Transverse colon (tissue), 3 donors: ENCODE data around the gene INSM2.

ENCODE experiments used
- CTCF ChIP-seq, 5 experiments: fragments of 200-600 bp in 3 of 5; fragments of 450-650 bp in 2 of 5; sonication (generic) in 3 of 5; IDR thresholded peaks; 1 replicate in 2 of 5; 2 replicates in 3 of 5; pipeline ENCODE4 v1.5.1; 2016 to 2017; ENCODE audit warnings: antibody characterized with exemption in 5 of 5, inconsistent platforms in 3 of 5, mild to moderate bottlenecking in 2 of 5, moderate library complexity in 1 of 5
- EP300 ChIP-seq: sonication (generic); formaldehyde crosslinking; IDR thresholded peaks from one replicate; pipeline ENCODE4 v1.6.1; 2017; ENCODE audit warnings: antibody characterized with exemption, low read depth

GRCh38 chr14:35504260-35504659 is 29.7 kb upstream of the INSM2 start:
- no peak for TF ChIP-seq CTCF (IDR thresholded peaks at IDR 0.05)
- TF ChIP-seq EP300 = no peak
